ENCODE measurements around the gene KNDC1.

- TF ChIP-seq CTCF (IDR thresholded peaks at IDR 0.05; ENCODE audit: insufficient read depth, low read length) (no peak), GABPA (IDR thresholded peaks at IDR 0.05; ENCODE audit: low read depth) (no peak), REST (IDR thresholded peaks at IDR 0.05; ENCODE audit: insufficient replicate concordance, low read depth) (no peak), POLR2AphosphoS5 (IDR thresholded peaks at IDR 0.05; ENCODE audit: low read depth) (no peak)
These were observed 9.4 kb upstream of the KNDC1 start for GRCh38 chr10:133150656-133151055.
